ENCODE results near the gene RBP2.
"Not testable (repeated sequence)": the region's sequence is repeated elsewhere in the genome, so short reads cannot be mapped to it uniquely, and the experiment has no call there.

The RBP2 gene

GRCh38 chr3:139440639-139441556 lies 35.4 kb downstream of the RBP2 start:
- DNase-seq, result no peak

DNA sequence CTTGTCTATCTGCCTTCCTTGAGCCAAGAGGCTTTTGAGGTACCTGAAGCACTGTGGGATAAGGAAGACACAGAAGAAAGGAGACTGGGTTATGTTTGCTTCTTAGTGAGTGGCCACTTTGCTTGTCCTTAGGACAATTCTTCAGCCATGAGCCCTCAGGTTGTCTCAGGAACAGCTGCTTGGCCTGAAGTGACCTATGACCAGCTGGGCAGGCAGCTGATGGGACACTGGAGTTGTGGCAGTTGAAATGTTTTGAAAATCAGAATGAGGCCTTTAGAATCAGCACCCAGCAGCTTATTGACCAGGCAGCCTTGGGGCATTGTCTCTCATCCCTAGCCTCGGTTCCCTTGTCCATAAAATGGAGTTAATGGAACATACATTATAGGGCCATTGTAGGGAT lies 37.0 kb downstream of the RBP2 start:
- no peak for DNase-seq

DNA sequence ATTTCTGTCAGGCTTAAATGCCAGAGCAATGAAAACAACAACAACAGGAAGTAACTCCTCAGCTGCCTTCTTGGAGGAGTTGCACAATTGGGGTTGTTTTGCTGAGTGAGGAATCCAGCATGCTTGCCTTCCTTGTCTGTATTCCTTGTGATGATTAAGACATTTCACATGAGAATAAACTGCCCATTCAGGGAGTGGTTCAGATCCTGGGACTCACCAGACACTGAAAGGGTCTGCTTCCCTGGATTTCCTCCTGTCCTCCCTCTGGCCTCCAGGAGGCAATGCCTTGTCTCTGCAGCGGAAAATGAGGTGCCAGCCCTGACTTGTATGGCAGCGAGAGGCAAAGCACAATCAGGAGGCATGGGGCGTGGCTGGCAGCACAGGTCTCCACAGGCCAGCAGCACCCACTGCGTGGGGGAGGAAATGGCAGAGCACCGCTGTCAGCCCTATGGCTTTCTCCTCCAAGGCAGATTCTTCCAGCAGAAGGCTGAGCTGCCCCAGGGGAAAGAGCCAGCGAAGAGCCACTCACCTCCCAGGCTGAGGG lies 41.5 kb downstream of the RBP2 start:
- no peak for DNase-seq

- no peak for DNase-seq
These were observed 42.1 kb downstream of the RBP2 start for GRCh38 chr3:139434228-139434627.

DNA sequence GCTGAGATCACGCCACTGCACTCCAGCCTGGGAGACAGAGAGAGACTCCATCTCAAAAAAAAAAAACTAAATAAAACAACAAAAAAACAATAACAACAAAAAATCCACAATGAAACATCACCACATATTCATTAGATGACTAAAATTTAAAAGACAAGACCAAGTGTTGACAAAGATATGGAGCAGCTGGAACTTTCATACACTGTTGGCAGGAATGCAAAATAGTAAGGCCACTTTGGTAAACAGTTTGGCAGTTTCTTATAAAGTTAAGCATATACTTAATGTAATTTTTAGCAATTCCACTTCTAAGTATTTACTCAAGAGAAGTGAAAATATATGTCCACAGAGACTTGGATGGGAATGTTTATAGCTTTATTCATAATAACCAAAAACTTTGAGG lies 43.2 kb downstream of the RBP2 start:
- no peak for DNase-seq

DNA sequence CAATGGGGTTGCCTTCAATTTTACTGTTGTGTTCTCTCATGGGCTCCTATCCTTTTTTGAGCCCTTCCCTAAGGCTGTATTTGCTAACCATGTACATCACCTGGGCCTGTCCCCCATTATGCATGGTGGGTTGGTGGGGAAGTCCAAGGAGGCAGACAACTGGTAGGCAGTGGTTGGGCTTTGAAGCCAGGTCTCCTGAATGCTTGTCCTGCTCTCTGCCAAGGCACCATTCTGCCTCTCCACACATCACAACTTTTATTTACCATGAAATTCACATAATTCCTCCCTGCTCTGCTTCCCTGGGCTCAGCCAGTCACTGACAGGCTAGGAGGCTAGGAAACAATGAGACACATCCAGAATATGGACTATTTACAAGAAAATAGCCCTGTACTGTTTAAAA lies 45.8 kb downstream of the RBP2 start:
- DNase-seq, result no peak

DNA sequence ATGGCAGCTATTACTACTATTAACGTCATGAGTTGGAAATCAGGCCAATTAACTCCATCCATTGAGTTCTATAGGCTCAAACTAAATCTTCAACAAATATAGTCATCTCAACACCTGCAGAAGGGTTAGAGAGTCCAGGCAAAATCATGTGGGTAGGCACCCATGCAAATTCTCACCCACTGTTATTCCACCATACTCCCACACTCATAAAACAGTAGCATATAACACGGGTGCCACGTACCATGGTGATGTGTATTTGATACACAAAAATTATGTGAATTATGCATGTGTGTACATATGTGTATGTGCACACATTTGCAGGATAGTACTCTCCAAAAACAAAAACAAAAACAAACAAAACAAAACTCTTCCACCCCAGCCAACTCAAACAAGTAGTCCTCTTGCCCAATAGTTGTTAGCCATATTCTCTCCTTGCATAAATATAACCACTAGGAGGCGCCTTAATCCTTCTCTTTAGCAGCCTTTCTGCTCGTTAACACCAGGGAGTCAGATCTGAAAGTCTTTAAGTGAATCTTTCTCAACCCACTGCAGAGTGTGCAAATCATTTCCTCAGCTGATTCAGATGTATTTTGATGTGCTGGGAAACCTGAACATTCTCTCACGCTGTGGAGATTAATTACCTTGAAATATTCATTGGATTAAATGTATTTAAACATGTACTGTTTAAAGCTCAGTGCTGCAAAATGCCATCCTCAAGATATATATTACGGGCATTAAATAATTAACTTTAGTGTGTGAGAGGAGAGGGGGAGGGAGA lies 48.8 kb downstream of the RBP2 start:
- no peak for DNase-seq

DNA sequence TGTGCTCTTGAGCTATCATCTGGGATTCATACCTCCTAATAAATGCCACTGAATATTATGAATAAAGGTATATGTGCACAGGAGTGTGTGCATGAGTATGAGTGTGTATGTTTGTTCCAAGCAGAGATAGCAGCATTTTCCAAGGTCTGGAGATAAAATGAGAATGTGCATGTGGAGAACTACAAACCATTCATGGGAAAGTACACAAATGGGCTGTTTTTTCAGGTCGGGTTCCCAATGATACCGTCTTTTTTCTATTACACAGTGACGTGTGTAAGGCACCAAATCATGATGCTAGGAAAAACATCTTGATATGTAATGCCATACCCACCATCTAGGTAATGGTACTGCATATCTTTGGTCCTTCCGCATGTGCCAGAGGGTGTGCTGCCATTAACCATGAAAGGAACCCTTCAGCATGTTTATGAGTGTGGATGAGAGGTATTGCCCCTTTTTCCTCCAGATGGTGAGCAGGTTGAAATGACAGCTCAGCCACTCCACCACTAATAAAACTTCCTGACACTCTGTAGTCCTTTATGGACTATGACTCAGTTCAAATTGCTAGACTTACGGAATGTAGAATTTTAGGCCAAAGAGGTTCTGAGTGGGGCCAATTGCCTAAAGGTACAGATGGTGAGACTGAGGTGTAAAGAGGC lies 50.4 kb downstream of the RBP2 start:
- DNase-seq, result no peak

GRCh38 chr3:139423232-139423631 lies 53.1 kb downstream of the RBP2 start:
- DNase-seq, result no peak

DNA sequence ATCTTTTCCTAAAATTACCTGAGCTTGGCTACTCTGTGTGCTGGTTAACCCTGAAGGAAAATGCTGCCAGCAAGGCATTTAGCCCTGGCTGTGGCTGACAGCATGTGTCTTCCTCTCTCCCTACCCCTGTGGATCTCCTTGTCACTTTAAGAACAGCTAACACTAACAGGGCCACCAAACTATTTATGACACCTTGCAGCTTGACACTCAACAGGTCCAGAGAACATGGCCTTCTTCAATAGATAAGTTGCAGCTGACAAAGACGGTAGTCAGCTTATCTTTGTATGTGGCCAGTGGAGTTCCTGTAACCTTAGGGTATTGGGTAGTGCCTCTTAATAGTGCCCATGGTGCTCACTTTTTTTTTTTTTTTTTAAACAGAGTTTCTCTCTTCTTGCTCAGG lies 54.9 kb downstream of the RBP2 start:
- DNase-seq, result no peak

- DNase-seq, result no peak
These were observed 55.3 kb downstream of the RBP2 start for GRCh38 chr3:139421040-139421439.

GRCh38 chr3:139418144-139418543 lies 58.2 kb downstream of the RBP2 start:
- DNase-seq, result no peak

GRCh38 chr3:139416275-139416674 lies 60.0 kb downstream of the RBP2 start:
- DNase-seq, result no peak

- no peak for DNase-seq
These were observed 61.6 kb downstream of the RBP2 start for GRCh38 chr3:139414608-139415224.

- DNase-seq, result not testable (repeated sequence)
These were observed 63.4 kb downstream of the RBP2 start for GRCh38 chr3:139412891-139413290.
